ENCODE measurements around the gene CCS. TPM values are rescaled to one million over a fixed set of nuclear protein-coding genes. Genes with fewer than 3 reads are reported as not detected.

The CCS gene
- polyA plus RNA-seq, 1 experiment, result 36.4 TPM

DNA sequence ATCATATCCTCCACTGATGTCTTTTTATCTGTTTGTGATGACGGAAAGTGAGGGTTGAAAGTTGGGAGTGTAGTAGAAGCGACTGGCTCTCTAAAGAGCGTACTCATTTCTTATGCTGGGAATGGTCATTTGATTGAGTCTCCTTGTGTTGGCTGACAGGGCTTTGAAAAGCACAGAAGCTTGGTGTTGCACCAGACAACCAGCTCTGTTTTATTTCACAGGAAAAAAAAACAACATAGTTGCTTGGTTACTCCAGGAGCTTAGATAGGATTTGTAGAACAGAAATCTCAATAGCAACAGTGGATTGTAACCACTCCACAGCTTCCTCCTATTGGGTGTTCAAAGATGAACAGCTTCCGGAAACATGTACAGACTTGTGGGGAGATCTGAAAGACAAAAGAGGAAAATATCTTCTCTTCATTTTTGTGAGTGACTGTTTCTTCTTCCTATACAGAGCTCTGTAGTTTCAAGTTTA is 26.1 kb downstream of the CCS start:
- no peaks in the 10 kb centered on the region for H3K27me3 ChIP-seq (ENCODE audit: control insufficient read depth, insufficient read depth, low read length)
- peak; percentile 25 for DNase-seq (ENCODE audit: low read depth)
- ChIA-PET CTCF (interaction anchor here (1.1 to 1.5 kb wide), 2 partner anchors 24 to 27 kb away, joined by 3 read pairs; partner anchors contain the start of gene CCDC87), POLR2A (interaction anchor here (0.9 kb wide), 1 partner anchor 19 kb away, joined by 3 read pairs; the partner anchor contains the start of gene RBM4)
- peaks cover 8% of the 10 kb centered on the region for H3K36me3 ChIP-seq (ENCODE audit: control insufficient read depth, insufficient read depth, low read length)
- H3K4me3 ChIP-seq (ENCODE audit: low read depth, low read length), result peak overlapping the region; percentile 96
- TF ChIP-seq, protein P1, sequence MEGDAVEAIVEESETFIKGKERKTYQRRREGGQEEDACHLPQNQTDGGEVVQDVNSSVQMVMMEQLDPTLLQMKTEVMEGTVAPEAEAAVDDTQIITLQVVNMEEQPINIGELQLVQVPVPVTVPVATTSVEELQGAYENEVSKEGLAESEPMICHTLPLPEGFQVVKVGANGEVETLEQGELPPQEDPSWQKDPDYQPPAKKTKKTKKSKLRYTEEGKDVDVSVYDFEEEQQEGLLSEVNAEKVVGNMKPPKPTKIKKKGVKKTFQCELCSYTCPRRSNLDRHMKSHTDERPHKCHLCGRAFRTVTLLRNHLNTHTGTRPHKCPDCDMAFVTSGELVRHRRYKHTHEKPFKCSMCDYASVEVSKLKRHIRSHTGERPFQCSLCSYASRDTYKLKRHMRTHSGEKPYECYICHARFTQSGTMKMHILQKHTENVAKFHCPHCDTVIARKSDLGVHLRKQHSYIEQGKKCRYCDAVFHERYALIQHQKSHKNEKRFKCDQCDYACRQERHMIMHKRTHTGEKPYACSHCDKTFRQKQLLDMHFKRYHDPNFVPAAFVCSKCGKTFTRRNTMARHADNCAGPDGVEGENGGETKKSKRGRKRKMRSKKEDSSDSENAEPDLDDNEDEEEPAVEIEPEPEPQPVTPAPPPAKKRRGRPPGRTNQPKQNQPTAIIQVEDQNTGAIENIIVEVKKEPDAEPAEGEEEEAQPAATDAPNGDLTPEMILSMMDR (IDR thresholded peaks at IDR 0.05; ENCODE audit: insufficient read depth, low read depth, low read length), result no peak

DNA sequence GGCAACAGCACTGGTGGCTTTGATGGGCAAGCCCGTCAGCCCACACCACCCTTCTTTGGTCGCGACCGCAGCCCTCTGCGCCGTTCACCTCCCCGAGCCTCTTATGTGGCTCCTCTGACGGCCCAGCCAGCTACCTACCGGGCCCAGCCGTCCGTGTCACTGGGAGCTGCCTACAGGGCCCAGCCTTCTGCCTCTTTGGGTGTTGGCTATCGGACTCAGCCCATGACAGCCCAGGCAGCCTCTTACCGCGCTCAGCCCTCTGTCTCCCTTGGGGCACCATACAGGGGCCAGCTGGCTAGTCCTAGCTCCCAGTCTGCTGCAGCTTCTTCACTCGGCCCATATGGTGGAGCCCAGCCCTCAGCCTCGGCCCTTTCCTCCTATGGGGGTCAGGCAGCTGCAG is 31.5 kb downstream of the CCS start:
- TF ChIP-seq, protein P1 (IDR thresholded peaks at IDR 0.05; ENCODE audit: insufficient read depth, low read depth, low read length), result no peak
- DNase-seq (ENCODE audit: low read depth), result no peak
- CTCF ChIA-PET, result interaction anchor here (1.5 kb wide), 1 partner anchor 14 kb away, joined by 7 read pairs; the partner anchor contains the start of gene RBM4
- H3K27me3 ChIP-seq (ENCODE audit: control insufficient read depth, insufficient read depth, low read length), result no peaks in the 10 kb centered on the region
- H3K4me3 ChIP-seq (ENCODE audit: low read depth, low read length), result no peak overlapping the region
- peaks cover 42% of the 10 kb centered on the region for H3K36me3 ChIP-seq (ENCODE audit: control insufficient read depth, insufficient read depth, low read length)
- POLR2A ChIA-PET, result interaction anchor here (0.6 kb wide), 1 partner anchor 885 kb away, joined by 5 read pairs; no protein-coding TSS in a partner anchor

DNA sequence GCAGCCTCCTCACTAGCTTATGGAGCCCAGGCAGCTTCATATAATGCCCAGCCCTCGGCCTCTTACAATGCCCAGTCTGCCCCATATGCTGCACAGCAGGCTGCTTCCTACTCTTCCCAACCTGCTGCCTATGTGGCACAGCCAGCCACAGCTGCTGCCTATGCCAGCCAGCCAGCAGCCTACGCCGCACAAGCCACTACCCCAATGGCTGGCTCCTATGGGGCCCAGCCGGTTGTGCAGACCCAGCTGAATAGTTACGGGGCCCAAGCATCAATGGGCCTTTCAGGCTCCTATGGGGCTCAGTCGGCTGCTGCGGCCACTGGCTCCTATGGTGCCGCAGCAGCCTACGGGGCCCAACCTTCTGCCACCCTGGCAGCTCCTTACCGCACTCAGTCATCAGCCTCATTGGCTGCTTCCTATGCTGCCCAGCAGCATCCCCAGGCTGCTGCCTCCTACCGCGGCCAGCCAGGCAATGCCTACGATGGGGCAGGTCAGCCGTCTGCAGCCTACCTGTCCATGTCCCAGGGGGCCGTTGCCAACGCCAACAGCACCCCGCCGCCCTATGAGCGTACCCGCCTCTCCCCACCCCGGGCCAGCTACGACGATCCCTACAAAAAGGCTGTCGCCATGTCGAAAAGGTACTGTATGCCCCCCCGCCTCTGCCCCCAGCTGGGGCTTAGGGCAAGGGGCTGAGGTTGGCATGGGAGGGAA is 32.2 kb downstream of the CCS start:
- Histone ChIP-seq H3K27me3 (ENCODE audit: control insufficient read depth, insufficient read depth, low read length) (no peaks in the 10 kb centered on the region), H3K4me3 (ENCODE audit: low read depth, low read length) (no peak overlapping the region), H3K36me3 (ENCODE audit: control insufficient read depth, insufficient read depth, low read length) (peaks cover 45% of the 10 kb centered on the region)
- ChIA-PET CTCF (interaction anchor here (1.5 kb wide), 1 partner anchor 13 kb away, joined by 7 read pairs; the partner anchor contains the start of gene RBM4), POLR2A (no interaction called here)
- TF ChIP-seq, protein P1 (IDR thresholded peaks at IDR 0.05; ENCODE audit: insufficient read depth, low read depth, low read length), result no peak
- no peak for DNase-seq (ENCODE audit: low read depth)

DNA sequence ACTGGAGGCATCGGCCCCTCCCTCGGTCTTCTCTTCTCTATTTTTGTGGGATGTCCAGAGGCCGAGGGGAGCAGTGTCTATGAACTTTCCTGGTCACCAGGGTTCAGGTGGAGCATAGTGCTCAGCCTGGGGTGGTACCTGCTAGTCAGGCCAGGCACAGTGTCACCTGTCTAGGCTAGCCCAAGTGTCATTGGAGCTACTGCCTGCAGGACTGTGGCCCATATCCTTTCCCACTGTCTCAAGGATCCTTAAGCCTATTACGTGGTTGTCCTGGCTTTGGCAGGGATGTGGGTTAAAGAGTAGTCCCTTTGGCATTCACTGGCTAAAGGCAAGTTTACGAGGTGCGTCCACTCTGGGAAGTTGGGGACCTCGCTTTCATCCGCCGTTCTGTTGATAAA is 32.8 kb downstream of the CCS start:
- no peak overlapping the region for H3K4me3 ChIP-seq (ENCODE audit: low read depth, low read length)
- H3K36me3 ChIP-seq (ENCODE audit: control insufficient read depth, insufficient read depth, low read length), result peaks cover 45% of the 10 kb centered on the region
- H3K27me3 ChIP-seq (ENCODE audit: control insufficient read depth, insufficient read depth, low read length), result no peaks in the 10 kb centered on the region
- no peak for DNase-seq (ENCODE audit: low read depth)
- ChIA-PET CTCF (no interaction called here), POLR2A (no interaction called here)
- TF ChIP-seq, protein P1 (IDR thresholded peaks at IDR 0.05; ENCODE audit: insufficient read depth, low read depth, low read length), result no peak

DNA sequence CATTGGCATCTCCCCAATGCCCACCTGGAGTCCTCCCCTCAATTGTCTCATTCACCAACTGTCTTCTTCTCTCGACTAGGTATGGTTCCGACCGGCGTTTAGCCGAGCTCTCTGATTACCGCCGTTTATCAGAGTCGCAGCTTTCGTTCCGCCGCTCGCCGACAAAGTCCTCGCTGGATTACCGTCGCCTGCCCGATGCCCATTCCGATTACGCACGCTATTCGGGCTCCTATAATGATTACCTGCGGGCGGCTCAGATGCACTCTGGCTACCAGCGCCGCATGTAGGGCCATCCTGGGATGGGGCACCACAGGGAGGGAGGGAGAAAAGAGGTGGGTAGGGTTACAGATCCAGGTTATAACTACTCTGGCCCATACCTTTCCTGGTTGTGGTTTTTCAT is 33.4 kb downstream of the CCS start:
- DNase-seq (ENCODE audit: low read depth), result no peak
- ChIA-PET CTCF (no interaction called here), POLR2A (no interaction called here)
- H3K4me3 ChIP-seq (ENCODE audit: low read depth, low read length), result no peak overlapping the region
- H3K36me3 ChIP-seq (ENCODE audit: control insufficient read depth, insufficient read depth, low read length), result peaks cover 45% of the 10 kb centered on the region
- TF ChIP-seq, protein P1 (IDR thresholded peaks at IDR 0.05; ENCODE audit: insufficient read depth, low read depth, low read length), result no peak
- H3K27me3 ChIP-seq (ENCODE audit: control insufficient read depth, insufficient read depth, low read length), result no peaks in the 10 kb centered on the region
